C4-2B (cell line): ENCODE measurements around the gene EMC1.

Experiments
- ZFX ChIP-seq: fragments of 450-650 bp; IDR thresholded peaks from 2 replicates; pipeline ENCODE4 v1.6.1; 2017
- TF ChIP-seq, protein P1 (sequence below): fragments of 450-650 bp; conservative IDR thresholded peaks from 2 replicates; pipeline ENCODE4 v1.5.1; 2017; ENCODE audit warnings: mild to moderate bottlenecking

DNA sequence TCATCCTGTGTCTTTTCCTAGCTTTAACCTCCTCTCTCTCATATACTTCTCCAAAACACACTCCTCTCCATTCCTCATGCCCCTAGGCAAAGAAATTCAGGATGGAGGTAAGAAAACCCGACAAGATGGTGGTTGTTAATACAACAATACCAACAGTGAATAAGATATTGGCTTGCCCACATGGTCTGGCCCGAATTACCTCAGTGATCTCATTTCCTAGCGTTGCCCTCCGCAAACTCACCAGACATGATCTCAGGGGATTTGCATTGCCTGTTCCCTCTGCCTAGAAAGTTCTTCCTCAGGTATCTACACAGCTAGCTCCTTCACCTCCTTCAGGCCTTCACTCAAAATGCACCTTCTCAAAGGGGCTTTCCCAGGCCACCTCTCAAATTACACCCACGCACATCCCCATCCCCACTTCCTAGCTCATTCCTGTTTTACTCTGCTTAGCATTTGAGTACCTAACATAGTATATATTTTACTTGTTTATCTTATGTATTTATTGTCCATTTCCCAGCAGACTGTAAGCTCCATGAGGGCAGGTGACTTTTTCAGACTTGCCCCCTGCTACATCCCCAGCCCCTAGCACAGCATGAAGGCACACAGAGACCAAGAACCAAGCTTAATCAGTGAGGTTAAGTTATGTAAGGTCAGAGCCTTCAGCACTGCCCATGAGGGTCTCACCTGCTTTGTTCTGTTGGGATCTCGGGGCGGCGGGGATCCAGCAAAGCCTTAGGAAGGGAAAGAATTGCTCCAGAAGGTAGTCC, 31.1 kb downstream of the EMC1 start:
- TF ChIP-seq, protein P1, sequence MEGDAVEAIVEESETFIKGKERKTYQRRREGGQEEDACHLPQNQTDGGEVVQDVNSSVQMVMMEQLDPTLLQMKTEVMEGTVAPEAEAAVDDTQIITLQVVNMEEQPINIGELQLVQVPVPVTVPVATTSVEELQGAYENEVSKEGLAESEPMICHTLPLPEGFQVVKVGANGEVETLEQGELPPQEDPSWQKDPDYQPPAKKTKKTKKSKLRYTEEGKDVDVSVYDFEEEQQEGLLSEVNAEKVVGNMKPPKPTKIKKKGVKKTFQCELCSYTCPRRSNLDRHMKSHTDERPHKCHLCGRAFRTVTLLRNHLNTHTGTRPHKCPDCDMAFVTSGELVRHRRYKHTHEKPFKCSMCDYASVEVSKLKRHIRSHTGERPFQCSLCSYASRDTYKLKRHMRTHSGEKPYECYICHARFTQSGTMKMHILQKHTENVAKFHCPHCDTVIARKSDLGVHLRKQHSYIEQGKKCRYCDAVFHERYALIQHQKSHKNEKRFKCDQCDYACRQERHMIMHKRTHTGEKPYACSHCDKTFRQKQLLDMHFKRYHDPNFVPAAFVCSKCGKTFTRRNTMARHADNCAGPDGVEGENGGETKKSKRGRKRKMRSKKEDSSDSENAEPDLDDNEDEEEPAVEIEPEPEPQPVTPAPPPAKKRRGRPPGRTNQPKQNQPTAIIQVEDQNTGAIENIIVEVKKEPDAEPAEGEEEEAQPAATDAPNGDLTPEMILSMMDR: no peak
- TF ChIP-seq ZFX: no peak
